Gastroesophageal sphincter (tissue), 3 donors: Measurements from ENCODE around the gene CD248.
"Not testable (repeated sequence)": the region's sequence is repeated elsewhere in the genome, so short reads cannot be mapped to it uniquely, and the experiment has no call there.

Experiments used
- POLR2A ChIP-seq, 2 donors: fragments of 450-650 bp; IDR thresholded peaks; one replicate each; pipeline ENCODE4 v1.6.1; 2017; ENCODE audit warnings: antibody characterized with exemption in 2 of 2, mild to moderate bottlenecking in 2 of 2, moderate library complexity in 1 of 2
- POLR2AphosphoS5 ChIP-seq: sonication (generic); formaldehyde crosslinking; IDR thresholded peaks from one replicate; pipeline ENCODE4 v1.6.1; 2017; ENCODE audit warnings: antibody characterized with exemption
- TF ChIP-seq, protein P1 (sequence below), 4 experiments: fragments of 200-600 bp in 2 of 4; fragments of 450-650 bp in 2 of 4; sonication (generic) in 1 of 4; IDR thresholded peaks; one replicate each; pipeline ENCODE4 v1.5.1; 2017 to 2019; ENCODE audit warnings: antibody characterized with exemption in 4 of 4, mild to moderate bottlenecking in 2 of 4, moderate library complexity in 2 of 4

- TF ChIP-seq, protein P1, sequence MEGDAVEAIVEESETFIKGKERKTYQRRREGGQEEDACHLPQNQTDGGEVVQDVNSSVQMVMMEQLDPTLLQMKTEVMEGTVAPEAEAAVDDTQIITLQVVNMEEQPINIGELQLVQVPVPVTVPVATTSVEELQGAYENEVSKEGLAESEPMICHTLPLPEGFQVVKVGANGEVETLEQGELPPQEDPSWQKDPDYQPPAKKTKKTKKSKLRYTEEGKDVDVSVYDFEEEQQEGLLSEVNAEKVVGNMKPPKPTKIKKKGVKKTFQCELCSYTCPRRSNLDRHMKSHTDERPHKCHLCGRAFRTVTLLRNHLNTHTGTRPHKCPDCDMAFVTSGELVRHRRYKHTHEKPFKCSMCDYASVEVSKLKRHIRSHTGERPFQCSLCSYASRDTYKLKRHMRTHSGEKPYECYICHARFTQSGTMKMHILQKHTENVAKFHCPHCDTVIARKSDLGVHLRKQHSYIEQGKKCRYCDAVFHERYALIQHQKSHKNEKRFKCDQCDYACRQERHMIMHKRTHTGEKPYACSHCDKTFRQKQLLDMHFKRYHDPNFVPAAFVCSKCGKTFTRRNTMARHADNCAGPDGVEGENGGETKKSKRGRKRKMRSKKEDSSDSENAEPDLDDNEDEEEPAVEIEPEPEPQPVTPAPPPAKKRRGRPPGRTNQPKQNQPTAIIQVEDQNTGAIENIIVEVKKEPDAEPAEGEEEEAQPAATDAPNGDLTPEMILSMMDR (IDR thresholded peaks at IDR 0.05), result not testable (repeated sequence)
- not testable (repeated sequence) for TF ChIP-seq POLR2AphosphoS5; POLR2A (IDR thresholded peaks at IDR 0.05)
Measured at GRCh38 chr11:66310803-66311440, 5.9 kb downstream of the CD248 start.
